GM21786 (cell line): ENCODE measurements around the gene ACTR3.
"Not testable (repeated sequence)": the region's sequence is repeated elsewhere in the genome, so short reads cannot be mapped to it uniquely, and the experiment has no call there.

ENCODE experiments used
- ATAC-seq: cut with Tn5 transposase; IDR thresholded peaks from one replicate; pipeline ENCODE4 v1.9.1; 2021; ENCODE audit not compliant: unreplicated experiment

ACTR3 gene

GRCh38 chr2:113889471-113890252 is at the start of gene ACTR3:
ACTR3 (plus strand) TSS chr2:113890089; CDS start chr2:113890280, 191 bp downstream.
- peak; percentile 42 for ATAC-seq

DNA sequence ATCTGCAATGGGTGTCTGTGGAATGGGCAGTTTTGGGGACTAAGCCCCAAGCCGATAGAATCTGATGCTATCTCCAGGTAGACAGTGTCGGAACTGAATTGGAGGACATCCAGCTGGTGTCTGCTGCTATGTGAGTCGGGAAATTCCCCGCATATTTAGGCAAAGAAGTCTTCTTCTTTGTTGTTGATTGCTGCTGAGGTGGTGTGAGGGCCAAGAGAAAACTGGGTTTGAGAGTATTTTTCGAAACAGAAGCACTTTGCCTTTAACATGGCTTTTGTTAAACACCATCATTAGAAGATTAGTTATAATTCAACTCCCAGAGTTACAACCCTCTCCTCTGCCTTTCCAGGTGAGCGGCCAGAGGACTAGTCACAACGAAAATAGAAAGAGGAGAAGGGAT is 49.4 kb upstream of the ACTR3 start:
- no peak for ATAC-seq

DNA sequence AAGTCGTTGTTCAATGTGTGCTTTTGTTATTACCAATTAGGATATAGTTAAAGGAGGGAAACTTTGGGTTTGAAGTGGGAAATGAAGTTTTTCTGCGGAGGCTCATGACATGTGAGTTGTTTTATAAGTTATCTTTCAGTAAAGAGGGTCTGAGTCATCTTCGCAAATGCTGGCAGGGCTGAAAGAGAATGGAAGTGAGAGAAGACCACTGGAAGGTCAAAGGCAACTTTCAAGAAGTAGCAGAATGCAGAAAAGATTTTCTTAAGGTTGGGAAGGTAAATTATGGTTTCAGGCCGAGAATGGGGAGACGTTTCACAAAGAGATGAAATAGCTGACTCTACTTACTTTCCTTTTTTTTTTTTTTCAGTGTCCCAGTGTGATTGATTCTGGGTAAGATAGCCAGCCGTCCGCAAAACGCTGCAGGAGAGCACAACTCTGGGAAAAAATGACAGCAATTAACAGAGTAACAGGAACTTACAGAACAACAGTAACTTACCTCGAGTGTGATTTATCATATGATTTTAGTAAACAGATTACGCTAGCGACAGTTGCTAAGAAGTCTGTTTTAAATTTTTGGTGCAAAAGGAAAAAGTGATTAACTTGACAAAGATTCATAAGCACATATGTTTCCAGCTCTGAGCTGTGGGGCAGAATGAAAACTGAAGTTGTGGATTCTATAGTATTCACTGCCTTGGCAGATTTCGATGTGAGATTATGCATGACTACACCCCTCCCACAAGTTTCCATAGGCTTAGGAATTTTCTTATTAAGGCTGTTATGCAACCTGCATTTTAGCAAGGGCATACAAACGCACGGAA is 46.8 kb upstream of the ACTR3 start:
- no peak for ATAC-seq

GRCh38 chr2:113843737-113844050 is 46.2 kb upstream of the ACTR3 start:
- ATAC-seq: not testable (repeated sequence)

DNA sequence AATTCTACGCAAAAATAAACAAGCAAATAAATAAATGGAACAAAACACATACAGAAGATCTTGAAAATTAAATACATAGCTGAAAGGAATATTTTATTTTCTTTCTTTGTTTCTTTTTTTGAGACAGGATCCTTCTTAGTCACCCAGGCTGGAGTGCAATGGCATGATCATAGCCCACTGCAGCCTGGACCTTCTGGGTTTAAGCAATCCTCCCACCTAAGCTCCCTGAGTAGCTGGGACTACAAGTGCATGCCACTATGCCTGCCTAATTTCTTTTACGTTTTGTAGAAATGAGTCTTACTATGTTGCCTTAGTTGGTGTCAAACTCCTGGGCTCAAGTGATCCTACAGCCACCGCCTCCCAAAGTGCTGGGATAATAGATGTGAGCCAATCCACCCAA is 44.6 kb upstream of the ACTR3 start:
- no peak for ATAC-seq

DNA sequence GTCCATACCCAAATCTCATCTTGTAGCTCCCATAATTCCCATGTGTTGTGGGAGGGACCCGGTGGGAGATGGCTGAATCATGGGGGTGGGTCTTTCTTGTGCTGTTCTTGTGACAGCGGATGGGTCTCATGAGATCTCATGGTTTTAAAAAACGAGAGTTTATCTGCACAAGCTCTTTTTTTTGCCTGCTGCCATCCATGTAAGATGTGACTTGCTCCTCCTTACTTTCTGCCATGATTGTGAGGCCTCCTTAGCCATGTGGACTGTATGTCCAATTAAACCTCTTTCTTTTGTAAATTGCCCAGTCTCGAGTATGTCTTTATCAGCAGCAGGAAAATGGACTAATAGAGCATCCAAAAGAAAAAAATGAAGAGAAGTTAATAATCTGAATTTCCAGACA is 44.1 kb upstream of the ACTR3 start:
- ATAC-seq: not testable (repeated sequence)

- no peak for ATAC-seq
Observed at GRCh38 chr2:113846429-113846828, 43.5 kb upstream of the ACTR3 start.

- ATAC-seq: peak; percentile 65
Observed at GRCh38 chr2:113847144-113847543, 42.7 kb upstream of the ACTR3 start.

DNA sequence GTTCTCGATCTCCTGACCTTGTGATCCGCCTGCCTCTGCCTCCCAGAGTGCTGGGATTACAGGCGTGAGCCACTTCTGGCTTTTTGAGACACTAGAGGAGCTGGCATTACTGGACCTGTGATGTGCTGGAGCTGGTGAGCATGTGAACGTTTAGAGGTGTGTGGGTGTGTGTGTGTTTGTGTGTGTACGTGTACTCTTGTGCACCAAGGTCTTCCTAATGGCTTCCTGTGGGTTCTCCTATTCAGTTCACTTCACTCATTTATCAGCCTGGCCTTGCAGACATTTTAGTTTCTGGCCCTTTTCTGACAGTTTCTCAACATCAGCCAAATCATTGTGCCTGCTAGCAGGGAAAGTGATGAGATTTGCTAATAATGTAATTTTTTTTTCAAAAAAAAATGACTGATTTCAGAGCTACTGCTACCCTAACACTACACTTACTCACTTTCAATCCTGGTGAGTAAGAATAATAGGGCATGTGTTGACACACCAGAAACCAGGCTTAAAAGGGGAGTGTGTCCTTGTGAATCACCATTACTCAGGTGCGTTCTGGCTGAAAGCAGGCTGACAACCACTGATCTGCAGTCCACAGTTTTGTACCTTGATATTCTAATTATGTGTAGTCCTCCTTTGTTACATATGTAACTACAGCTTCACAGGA is 41.0 kb upstream of the ACTR3 start:
- no peak for ATAC-seq

DNA sequence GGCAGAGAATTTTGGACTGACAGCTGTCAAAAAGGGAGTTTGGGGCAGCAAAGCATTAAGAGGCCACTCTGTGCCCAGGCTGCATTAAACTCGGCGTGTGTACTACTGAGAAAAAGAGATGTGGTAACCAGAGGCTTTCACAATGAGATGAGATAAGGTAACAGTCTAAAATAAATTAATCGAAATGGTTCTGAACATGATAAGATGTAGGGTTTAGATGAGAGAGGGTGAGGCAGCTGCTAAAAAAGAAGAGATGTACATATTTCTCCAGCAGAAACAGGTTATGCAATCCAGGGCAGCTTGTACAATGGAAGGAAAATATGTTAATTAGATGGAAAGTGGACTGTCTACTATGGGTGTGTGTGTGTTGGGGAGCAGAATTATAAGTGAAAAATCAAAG is 39.2 kb upstream of the ACTR3 start:
- ATAC-seq: no peak

DNA sequence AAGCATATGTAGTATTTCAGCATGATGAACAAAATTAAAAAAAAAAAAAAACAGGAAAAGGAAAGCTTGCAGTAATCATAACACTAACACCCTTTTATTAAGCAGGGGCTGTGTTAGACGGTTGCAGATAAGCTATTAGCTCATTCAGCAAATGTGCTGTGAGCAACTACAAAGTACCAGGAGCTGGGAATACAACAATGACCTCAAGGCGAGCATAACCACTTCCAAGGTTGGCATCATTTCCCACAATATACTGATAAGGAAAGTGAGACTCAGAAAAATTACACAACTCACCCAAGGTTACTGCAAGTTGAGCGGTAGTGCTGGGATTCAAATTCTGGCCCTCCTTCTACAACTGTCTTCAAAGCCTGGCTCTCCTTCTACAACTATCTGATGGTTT is 38.2 kb upstream of the ACTR3 start:
- ATAC-seq: no peak

DNA sequence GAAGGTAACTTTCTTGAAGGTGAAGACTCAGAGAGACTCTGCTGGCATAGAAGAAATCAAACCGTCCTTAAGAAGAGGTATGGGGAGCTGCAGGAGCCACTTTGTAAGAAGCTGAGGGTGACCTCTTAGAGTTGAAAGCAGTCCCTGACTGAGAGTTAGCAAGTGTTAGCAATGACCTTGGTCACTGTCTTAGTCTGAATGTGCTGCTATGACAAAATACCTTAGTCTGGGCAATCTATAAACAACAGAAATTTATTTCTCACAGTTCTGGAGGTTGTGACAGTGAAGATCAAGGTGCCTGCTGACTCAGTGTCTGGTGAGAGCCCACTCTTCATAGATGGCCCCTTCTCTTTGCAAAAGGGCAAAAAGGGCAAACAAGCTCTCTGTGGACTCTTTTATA is 35.7 kb upstream of the ACTR3 start:
- ATAC-seq: no peak

DNA sequence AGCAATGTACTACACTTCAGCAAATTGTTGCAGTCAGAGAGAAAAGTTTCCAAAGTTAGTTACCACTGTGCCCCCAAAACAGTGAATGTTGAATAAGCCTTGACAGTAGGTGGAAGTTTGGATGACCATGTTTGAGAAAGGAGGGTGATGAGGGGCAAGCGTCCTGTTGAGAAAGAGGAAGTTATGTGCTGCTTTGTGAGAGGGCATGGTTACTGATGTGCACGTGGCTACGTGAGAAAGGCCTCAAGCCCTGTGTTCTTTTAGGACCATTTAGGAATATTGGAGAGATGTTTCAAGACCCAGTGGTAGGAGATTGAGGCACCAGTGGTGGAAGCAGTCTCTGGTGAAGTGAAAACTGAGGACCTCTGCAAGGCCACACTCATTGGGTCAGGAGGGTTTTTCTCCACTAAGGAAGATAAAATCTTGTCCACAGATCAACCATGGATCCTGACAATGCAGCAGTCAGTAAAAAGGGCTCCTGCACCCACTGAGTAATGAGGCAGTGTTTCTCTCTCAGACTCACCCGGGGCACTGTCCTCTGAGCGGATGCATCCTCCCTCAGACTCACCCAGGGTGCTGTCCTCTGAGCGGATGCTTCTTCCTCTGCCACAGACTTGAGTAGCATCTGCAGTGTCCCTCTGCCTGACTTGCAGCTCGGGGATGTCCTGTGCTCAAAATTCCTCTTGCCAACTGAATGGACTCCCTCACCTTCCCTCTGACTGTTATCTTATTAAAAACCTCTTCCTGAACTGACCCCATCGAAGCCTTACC is 34.7 kb upstream of the ACTR3 start:
- no peak for ATAC-seq

- no peak for ATAC-seq
Observed at GRCh38 chr2:113857464-113857863, 32.4 kb upstream of the ACTR3 start.

GRCh38 chr2:113858764-113859163 is 31.1 kb upstream of the ACTR3 start:
- ATAC-seq: no peak

DNA sequence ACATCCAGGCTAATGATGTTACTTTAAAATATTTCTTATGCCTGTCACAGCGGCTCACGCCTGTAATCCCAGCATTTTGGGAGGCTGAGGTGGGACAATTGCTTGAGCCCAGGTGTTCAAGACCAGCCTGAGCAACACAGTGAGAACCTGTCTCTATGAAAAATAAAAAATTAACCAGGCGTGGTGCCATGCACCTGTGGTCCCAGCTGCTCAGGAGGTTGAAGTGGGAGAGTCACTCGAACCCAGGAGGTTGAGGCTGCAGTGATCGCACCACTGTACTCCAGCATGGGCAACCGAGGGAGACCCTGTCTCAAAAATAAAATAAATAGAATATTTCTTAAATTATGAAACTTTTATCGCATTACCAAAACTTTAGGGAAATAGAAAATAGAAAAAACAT is 28.1 kb upstream of the ACTR3 start:
- ATAC-seq: peak; percentile 30

- no peak for ATAC-seq
Observed at GRCh38 chr2:113863144-113863543, 26.7 kb upstream of the ACTR3 start.

DNA sequence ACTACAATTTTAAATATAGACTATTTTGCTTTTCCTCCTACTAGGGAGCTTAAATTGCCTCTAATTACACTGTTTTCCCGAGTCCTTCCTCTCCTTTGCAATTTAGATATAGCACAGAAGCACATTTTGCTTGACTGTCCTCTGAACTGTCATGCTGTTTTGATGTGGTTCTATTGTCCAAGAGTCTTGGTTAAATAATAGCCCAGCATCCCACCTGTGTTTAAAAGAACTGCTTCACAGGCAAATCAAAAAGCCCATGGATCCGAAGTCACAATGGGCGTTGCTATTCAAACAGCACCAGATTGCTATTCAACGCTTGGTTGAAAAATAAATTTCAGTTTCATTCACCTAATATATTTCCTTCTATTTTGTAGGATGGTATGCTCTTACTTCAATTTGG is 22.3 kb upstream of the ACTR3 start:
- no peak for ATAC-seq

GRCh38 chr2:113869253-113869652 is 20.6 kb upstream of the ACTR3 start:
- ATAC-seq: no peak

DNA sequence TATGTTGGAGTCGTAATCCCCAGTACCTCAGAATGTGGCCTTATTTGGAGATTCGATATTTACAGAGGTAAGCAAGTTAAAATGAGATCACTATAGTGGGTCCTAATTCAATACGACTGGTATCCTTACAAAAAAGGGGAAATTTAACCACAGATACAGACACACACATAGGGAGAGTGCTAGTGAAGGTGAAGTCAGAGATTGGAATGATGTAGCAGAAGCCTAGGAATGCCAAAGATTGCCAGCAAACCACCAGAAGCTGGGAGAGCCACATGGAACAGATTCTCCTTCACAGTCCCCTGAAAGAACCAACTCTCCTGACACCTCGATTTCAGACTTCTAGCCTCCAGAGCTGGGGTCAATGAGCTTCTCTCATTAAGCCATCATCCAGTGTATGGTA is 17.7 kb upstream of the ACTR3 start:
- ATAC-seq: no peak

- no peak for ATAC-seq
Observed at GRCh38 chr2:113873867-113874266, 16.0 kb upstream of the ACTR3 start.
